DMS79 treated with DMSO at 0.1 percent for 48 hours (cell line): ENCODE results near the gene LYPD5.

Experiments
- DNase-seq: peaks from one replicate; lab custom pipeline; 2025; lab: John Stamatoyannopoulos, UW

Gene LYPD5

GRCh38 chr19:43752287-43752875 is 49.9 kb downstream of the LYPD5 start:
- no peak for DNase-seq

- DNase-seq, result no peak
Observed at GRCh38 chr19:43751466-43752220, 50.6 kb downstream of the LYPD5 start.

GRCh38 chr19:43749898-43750297 is 52.3 kb downstream of the LYPD5 start:
- no peak for DNase-seq

GRCh38 chr19:43749152-43749551 is 53.1 kb downstream of the LYPD5 start:
- DNase-seq, result no peak

GRCh38 chr19:43748685-43749084 is 53.6 kb downstream of the LYPD5 start:
- no peak for DNase-seq

- DNase-seq, result no peak
Observed at GRCh38 chr19:43748205-43748594, 54.0 kb downstream of the LYPD5 start.

GRCh38 chr19:43747557-43748204 is 54.6 kb downstream of the LYPD5 start:
- no peak for DNase-seq
